Endothelial cell of umbilical vein (primary cell): ENCODE measurements around the gene RHOBTB1. TPM values are rescaled to one million over a fixed set of nuclear protein-coding genes. Genes with fewer than 3 reads are reported as not detected.

Source experiments
- BruUV-seq: library from RNA; stranded (reverse); fragments of 400-500 nt; replicated peaks from 2 replicates; lab custom pipeline; 2021; lab: Mats Ljungman, UMichigan
- CTCF ChIA-PET: fragments of 300-600, 350-600 bp; sonication (Branson Sonifier 250); formaldehyde crosslinking; loops from one replicate; lab custom pipeline; 2021; ENCODE audit warnings: antibody characterized with exemption, inconsistent platforms; lab: Charles Lee
- POLR2A ChIA-PET: fragments of 300-600, 350-600 bp; sonication (Branson Sonifier 250); formaldehyde crosslinking; loops from one replicate; lab custom pipeline; 2021; ENCODE audit warnings: antibody characterized with exemption, inconsistent platforms; lab: Charles Lee
- DNase-seq: peaks from one replicate; pipeline ENCODE4 v3.0.0-alpha.2; 2011; ENCODE audit warnings: low read depth, low spot score
- FAIRE-seq: peaks from 2 replicates; lab custom pipeline; 2011; peaks lifted over from hg19 to GRCh38; lab: Jason Lieb, UNC
- H2AFZ ChIP-seq: 2 replicates; pipeline ENCODE4 v1.6.0; 2012; ENCODE audit warnings: low read depth, low read length, control low read depth, inconsistent platforms
- H3K27ac ChIP-seq: 2 replicates; pipeline ENCODE4 v1.5.1; 2011; ENCODE audit warnings: low read depth, mild to moderate bottlenecking, control low read depth, low read length, moderate library complexity; ENCODE audit not compliant: insufficient read depth
- H3K27me3 ChIP-seq, 2 experiments: 2 replicates each; pipeline versions ENCODE4 v1.6.0 to v1.6.1; 2011; ENCODE audit warnings: low read length in 2 of 2, mixed read lengths in 1 of 2; ENCODE audit not compliant: control insufficient read depth in 2 of 2, insufficient read depth in 2 of 2
- H3K36me3 ChIP-seq, 2 experiments: 2 replicates in 1 of 2; 3 replicates in 1 of 2; pipeline ENCODE4 v1.5.1; 2011; ENCODE audit warnings: low read length in 2 of 2, mild to moderate bottlenecking in 1 of 2, moderate library complexity in 1 of 2; ENCODE audit not compliant: control insufficient read depth in 2 of 2, insufficient read depth in 2 of 2; ENCODE audit errors: extremely low read depth in 1 of 2
- H3K4me1 ChIP-seq: 3 replicates; pipeline ENCODE4 v1.5.1; 2011; ENCODE audit warnings: mild to moderate bottlenecking, low read length; ENCODE audit not compliant: control insufficient read depth, insufficient read depth; ENCODE audit errors: extremely low read depth
- H3K4me2 ChIP-seq: 2 replicates; pipeline ENCODE4 v1.6.1; 2011; ENCODE audit warnings: low read length, control low read depth, mixed read lengths; ENCODE audit not compliant: insufficient read depth
- H3K4me3 ChIP-seq, 3 experiments: fragments of 200-600 bp in 1 of 3; sonication (generic), shearing (Covaris generic) in 1 of 3; replicated peaks in 1 of 3; 2 replicates each; pipeline ENCODE4 v1.5.1; 2011 to 2016; ENCODE audit warnings: control low read depth in 3 of 3, low read length in 3 of 3, mild to moderate bottlenecking in 2 of 3, inconsistent platforms in 1 of 3, low read depth in 1 of 3, moderate library complexity in 1 of 3; ENCODE audit not compliant: insufficient read depth in 1 of 3
- H3K79me2 ChIP-seq: 2 replicates; pipeline ENCODE4 v1.6.0; 2012; ENCODE audit warnings: low read length, inconsistent platforms; ENCODE audit not compliant: control insufficient read depth, insufficient read depth
- H3K9ac ChIP-seq: replicated peaks from 2 replicates; pipeline ENCODE3; 2011; ENCODE audit warnings: low read length, control low read depth; ENCODE audit not compliant: insufficient read depth; ENCODE audit errors: extremely low read depth
- H3K9me1 ChIP-seq: replicated peaks from 3 replicates; pipeline ENCODE4 v1.6.0; 2011; ENCODE audit warnings: mild to moderate bottlenecking, low read length; ENCODE audit not compliant: control insufficient read depth, insufficient read depth; ENCODE audit errors: extremely low read depth
- H3K9me3 ChIP-seq: replicated peaks from 2 replicates; pipeline ENCODE4 v1.5.1; 2012; ENCODE audit warnings: low read length, inconsistent platforms; ENCODE audit not compliant: control insufficient read depth, insufficient read depth
- H4K20me1 ChIP-seq: replicated peaks from 2 replicates; pipeline ENCODE3; 2011; ENCODE audit warnings: mild to moderate bottlenecking, low read length; ENCODE audit not compliant: control insufficient read depth, insufficient read depth; ENCODE audit errors: extremely low read depth
- CTCF ChIP-seq, 2 donors: IDR thresholded peaks; 1 replicate in 1 of 2; 2 replicates in 1 of 2; pipeline ENCODE4 v1.5.1; 2011; ENCODE audit warnings: low read length in 2 of 2, mild to moderate bottlenecking in 2 of 2, moderate library complexity in 2 of 2, control low read depth in 1 of 2, inconsistent platforms in 1 of 2, low read depth in 1 of 2; ENCODE audit not compliant: insufficient read depth in 1 of 2; ENCODE audit errors: extremely low read depth in 1 of 2
- EZH2 ChIP-seq: IDR thresholded peaks from 2 replicates; pipeline ENCODE4 v1.6.1; 2012; ENCODE audit warnings: borderline replicate concordance, low read depth, mild to moderate bottlenecking, moderate library complexity, low read length, inconsistent platforms; ENCODE audit not compliant: severe bottlenecking
- FOS ChIP-seq: IDR thresholded peaks from 2 replicates; pipeline ENCODE4 v1.6.1; 2011; ENCODE audit warnings: mild to moderate bottlenecking, low read length, moderate library complexity, borderline replicate concordance; ENCODE audit not compliant: insufficient read depth
- GATA2 ChIP-seq: IDR thresholded peaks from 2 replicates; pipeline ENCODE4 v1.7.0; 2011; ENCODE audit warnings: low read depth, mild to moderate bottlenecking, moderate library complexity, mixed read lengths, low read length; ENCODE audit not compliant: insufficient read length, insufficient read depth
- JUN ChIP-seq: IDR thresholded peaks from 2 replicates; pipeline ENCODE4 v1.6.1; 2011; ENCODE audit warnings: borderline replicate concordance, low read depth; ENCODE audit not compliant: insufficient read length, insufficient read depth
- MAX ChIP-seq: IDR thresholded peaks from 2 replicates; pipeline ENCODE4 v1.6.1; 2011; ENCODE audit not compliant: insufficient read depth, insufficient read length
- MYC ChIP-seq: IDR thresholded peaks from one replicate; pipeline ENCODE4 v1.6.1; 2011; ENCODE audit warnings: mild to moderate bottlenecking, low read depth, low read length
- POLR2A ChIP-seq: IDR thresholded peaks from 2 replicates; pipeline ENCODE4 v1.6.1; 2012; ENCODE audit warnings: low read depth, mild to moderate bottlenecking, control low read depth, low read length
- POLR2AphosphoS5 ChIP-seq: IDR thresholded peaks from 2 replicates; pipeline ENCODE4 v1.6.1; 2012; ENCODE audit warnings: low read depth, mild to moderate bottlenecking, control low read depth, low read length, moderate library complexity; ENCODE audit not compliant: insufficient read depth
- dilution Hi-C: fragments of 300-500 bp; cut with MboI; formaldehyde crosslinking; loops from one replicate; pipeline ENCODE4 v1.15.0; 2019; ENCODE audit warnings: low sequenced_read_pairs; ENCODE audit not compliant: extremely low pct_ligation_motif_present
- intact Hi-C: fragments of 100-400 bp; cut with micrococcal nuclease; formaldehyde crosslinking; loops from one replicate; pipeline ENCODE4 v1.10.0; 2022
- polyA plus RNA-seq, 4 experiments: library from polyadenylated mRNA; depleted of rRNA in 3 of 4; stranded (reverse) in 3 of 4; unstranded in 1 of 4; fragments of >200 nt; gene quantifications; 2 replicates each; pipeline versions ENCODE4 v1.2.1 to v1.2.3, GENCODE V29; 2011 to 2012; ENCODE audit warnings: missing spikeins in 1 of 4
- total RNA-seq: library from RNA; stranded (reverse); gene quantifications from 2 replicates; pipeline ENCODE4 v1.2.3, GENCODE V29; 2021

Gene RHOBTB1
- total and polyA plus RNA-seq, 2 donors (not counting 3 experiments of a cell fraction or from before 2014, with no cell fraction given) = 21.2 to 31.0 TPM

- no peak for FAIRE-seq
- no peak overlapping the region for H3K27ac ChIP-seq
- H3K9ac ChIP-seq = no peak overlapping the region
- POLR2A ChIA-PET = no interaction called here
- no peak overlapping the region for H2AFZ ChIP-seq
- no peaks in the 10 kb centered on the region for H3K27me3 ChIP-seq
- H3K4me1 ChIP-seq = peaks cover 17% of the 10 kb centered on the region
- H3K9me3 ChIP-seq = no peaks in the 10 kb centered on the region
- no peak for DNase-seq
- intact Hi-C loops = no loop called here
- no peaks in the 10 kb centered on the region for H4K20me1 ChIP-seq
- dilution Hi-C loops = no loop called here
- H3K4me3 ChIP-seq = no peak overlapping the region
- no peak for TF ChIP-seq MAX
- no peak for TF ChIP-seq EZH2
- no peak for TF ChIP-seq POLR2A
- TF ChIP-seq CTCF (IDR thresholded peaks at IDR 0.05; ENCODE audit: extremely low read depth in 1 of 2, insufficient read depth in 1 of 2, low read depth in 1 of 2, low read length in 2 of 2) = no peak
- TF ChIP-seq JUN = no peak
- TF ChIP-seq GATA2 = no peak
- TF ChIP-seq FOS = no peak
- no peak for TF ChIP-seq MYC
- no peak for TF ChIP-seq POLR2AphosphoS5
- no peaks in the 10 kb centered on the region for H3K36me3 ChIP-seq
- H3K9me1 ChIP-seq = no peaks in the 10 kb centered on the region
- no peaks in the 10 kb centered on the region for H3K79me2 ChIP-seq
- H3K4me2 ChIP-seq = no peak overlapping the region
- BruUV-seq = no TSS peak
- CTCF ChIA-PET = interaction anchor here (1.4 kb wide), 1 partner anchor 8 kb away, joined by 3 read pairs; no protein-coding TSS in a partner anchor
Observed at GRCh38 chr10:60955316-60955715, 11.3 kb upstream of the RHOBTB1 start.
